ENCODE data around the gene DNAJC28.

DNA sequence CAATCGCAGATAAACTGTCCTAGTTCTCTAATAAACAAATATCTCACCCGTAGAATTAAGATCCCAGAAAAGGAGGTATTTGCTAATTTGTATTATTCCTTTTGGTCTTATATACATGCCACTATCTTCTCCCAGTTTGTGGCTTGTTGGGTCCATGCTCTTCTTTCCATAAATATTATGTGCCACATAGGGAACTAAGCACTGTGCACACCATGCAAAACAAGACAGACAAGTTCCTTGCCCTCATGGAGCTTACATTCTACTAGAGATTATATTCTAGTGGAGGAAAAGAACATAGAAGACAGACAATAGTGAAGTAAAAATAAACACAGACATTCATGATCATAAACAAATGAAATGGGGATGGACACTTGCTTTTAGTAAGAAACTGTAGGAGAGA is 45.7 kb upstream of the DNAJC28 start:
- TF ChIP-seq, protein P1, sequence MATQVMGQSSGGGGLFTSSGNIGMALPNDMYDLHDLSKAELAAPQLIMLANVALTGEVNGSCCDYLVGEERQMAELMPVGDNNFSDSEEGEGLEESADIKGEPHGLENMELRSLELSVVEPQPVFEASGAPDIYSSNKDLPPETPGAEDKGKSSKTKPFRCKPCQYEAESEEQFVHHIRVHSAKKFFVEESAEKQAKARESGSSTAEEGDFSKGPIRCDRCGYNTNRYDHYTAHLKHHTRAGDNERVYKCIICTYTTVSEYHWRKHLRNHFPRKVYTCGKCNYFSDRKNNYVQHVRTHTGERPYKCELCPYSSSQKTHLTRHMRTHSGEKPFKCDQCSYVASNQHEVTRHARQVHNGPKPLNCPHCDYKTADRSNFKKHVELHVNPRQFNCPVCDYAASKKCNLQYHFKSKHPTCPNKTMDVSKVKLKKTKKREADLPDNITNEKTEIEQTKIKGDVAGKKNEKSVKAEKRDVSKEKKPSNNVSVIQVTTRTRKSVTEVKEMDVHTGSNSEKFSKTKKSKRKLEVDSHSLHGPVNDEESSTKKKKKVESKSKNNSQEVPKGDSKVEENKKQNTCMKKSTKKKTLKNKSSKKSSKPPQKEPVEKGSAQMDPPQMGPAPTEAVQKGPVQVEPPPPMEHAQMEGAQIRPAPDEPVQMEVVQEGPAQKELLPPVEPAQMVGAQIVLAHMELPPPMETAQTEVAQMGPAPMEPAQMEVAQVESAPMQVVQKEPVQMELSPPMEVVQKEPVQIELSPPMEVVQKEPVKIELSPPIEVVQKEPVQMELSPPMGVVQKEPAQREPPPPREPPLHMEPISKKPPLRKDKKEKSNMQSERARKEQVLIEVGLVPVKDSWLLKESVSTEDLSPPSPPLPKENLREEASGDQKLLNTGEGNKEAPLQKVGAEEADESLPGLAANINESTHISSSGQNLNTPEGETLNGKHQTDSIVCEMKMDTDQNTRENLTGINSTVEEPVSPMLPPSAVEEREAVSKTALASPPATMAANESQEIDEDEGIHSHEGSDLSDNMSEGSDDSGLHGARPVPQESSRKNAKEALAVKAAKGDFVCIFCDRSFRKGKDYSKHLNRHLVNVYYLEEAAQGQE (IDR thresholded peaks at IDR 0.05), result no peak
- TF ChIP-seq, protein P2, sequence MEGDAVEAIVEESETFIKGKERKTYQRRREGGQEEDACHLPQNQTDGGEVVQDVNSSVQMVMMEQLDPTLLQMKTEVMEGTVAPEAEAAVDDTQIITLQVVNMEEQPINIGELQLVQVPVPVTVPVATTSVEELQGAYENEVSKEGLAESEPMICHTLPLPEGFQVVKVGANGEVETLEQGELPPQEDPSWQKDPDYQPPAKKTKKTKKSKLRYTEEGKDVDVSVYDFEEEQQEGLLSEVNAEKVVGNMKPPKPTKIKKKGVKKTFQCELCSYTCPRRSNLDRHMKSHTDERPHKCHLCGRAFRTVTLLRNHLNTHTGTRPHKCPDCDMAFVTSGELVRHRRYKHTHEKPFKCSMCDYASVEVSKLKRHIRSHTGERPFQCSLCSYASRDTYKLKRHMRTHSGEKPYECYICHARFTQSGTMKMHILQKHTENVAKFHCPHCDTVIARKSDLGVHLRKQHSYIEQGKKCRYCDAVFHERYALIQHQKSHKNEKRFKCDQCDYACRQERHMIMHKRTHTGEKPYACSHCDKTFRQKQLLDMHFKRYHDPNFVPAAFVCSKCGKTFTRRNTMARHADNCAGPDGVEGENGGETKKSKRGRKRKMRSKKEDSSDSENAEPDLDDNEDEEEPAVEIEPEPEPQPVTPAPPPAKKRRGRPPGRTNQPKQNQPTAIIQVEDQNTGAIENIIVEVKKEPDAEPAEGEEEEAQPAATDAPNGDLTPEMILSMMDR (IDR thresholded peaks at IDR 0.05; ENCODE audit: low read depth, low read length, missing input control), result no peak
- TF ChIP-seq TAF1 (conservative IDR thresholded peaks at IDR 0.05), result no peak
- TF ChIP-seq, protein P3, sequence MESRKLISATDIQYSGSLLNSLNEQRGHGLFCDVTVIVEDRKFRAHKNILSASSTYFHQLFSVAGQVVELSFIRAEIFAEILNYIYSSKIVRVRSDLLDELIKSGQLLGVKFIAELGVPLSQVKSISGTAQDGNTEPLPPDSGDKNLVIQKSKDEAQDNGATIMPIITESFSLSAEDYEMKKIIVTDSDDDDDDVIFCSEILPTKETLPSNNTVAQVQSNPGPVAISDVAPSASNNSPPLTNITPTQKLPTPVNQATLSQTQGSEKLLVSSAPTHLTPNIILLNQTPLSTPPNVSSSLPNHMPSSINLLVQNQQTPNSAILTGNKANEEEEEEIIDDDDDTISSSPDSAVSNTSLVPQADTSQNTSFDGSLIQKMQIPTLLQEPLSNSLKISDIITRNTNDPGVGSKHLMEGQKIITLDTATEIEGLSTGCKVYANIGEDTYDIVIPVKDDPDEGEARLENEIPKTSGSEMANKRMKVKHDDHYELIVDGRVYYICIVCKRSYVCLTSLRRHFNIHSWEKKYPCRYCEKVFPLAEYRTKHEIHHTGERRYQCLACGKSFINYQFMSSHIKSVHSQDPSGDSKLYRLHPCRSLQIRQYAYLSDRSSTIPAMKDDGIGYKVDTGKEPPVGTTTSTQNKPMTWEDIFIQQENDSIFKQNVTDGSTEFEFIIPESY (IDR thresholded peaks at IDR 0.05), result no peak
- TF ChIP-seq RXRA (IDR thresholded peaks at IDR 0.05), result no peak
- no peak for TF ChIP-seq JUND (IDR thresholded peaks at IDR 0.05)
- TF ChIP-seq RAD21 (IDR thresholded peaks at IDR 0.05), result no peak
- TF ChIP-seq YY1 (IDR thresholded peaks at IDR 0.05), result no peak
- TF ChIP-seq SP1 (IDR thresholded peaks at IDR 0.05), result no peak
- no peak for TF ChIP-seq GABPA (IDR thresholded peaks at IDR 0.05 in 1 of 2, conservative IDR thresholded peaks at IDR 0.05 in 1 of 2)
- TF ChIP-seq, protein P4, sequence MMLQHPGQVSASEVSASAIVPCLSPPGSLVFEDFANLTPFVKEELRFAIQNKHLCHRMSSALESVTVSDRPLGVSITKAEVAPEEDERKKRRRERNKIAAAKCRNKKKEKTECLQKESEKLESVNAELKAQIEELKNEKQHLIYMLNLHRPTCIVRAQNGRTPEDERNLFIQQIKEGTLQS (IDR thresholded peaks at IDR 0.05), result no peak
- TF ChIP-seq, protein P5, sequence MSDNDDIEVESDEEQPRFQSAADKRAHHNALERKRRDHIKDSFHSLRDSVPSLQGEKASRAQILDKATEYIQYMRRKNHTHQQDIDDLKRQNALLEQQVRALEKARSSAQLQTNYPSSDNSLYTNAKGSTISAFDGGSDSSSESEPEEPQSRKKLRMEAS (IDR thresholded peaks at IDR 0.05), result no peak
